GM12873 (cell line): ENCODE measurements around the gene YTHDC2.

Source experiments
- CTCF ChIP-seq: IDR thresholded peaks from 2 replicates; pipeline ENCODE4 v1.5.1; 2012; ENCODE audit warnings: low read depth, mild to moderate bottlenecking, moderate library complexity, low read length, control low read depth; ENCODE audit not compliant: insufficient read depth; ENCODE audit errors: missing control alignments

YTHDC2 gene

GRCh38 chr5:113569396-113569795 is 55.9 kb downstream of the YTHDC2 start:
- no peak for TF ChIP-seq CTCF

- TF ChIP-seq CTCF, result no peak
These were observed 59.2 kb downstream of the YTHDC2 start for GRCh38 chr5:113572716-113573115.

GRCh38 chr5:113574417-113574816 is 60.9 kb downstream of the YTHDC2 start:
- TF ChIP-seq CTCF, result no peak

GRCh38 chr5:113575074-113575473 is 61.6 kb downstream of the YTHDC2 start:
- TF ChIP-seq CTCF, result no peak

GRCh38 chr5:113578091-113578490 is 64.6 kb downstream of the YTHDC2 start:
- TF ChIP-seq CTCF, result no peak

- no peak for TF ChIP-seq CTCF
These were observed 67.9 kb downstream of the YTHDC2 start for GRCh38 chr5:113581388-113581787.

- no peak for TF ChIP-seq CTCF
These were observed 84.7 kb downstream of the YTHDC2 start for GRCh38 chr5:113598150-113598549.

- TF ChIP-seq CTCF, result no peak
These were observed 85.4 kb downstream of the YTHDC2 start for GRCh38 chr5:113598926-113599325.
